GM12875 (cell line): ENCODE measurements around the gene IL10RA.
A peak's percentile ranks its signal among the peaks of the same experiment; 100 is the strongest.
"Not testable (repeated sequence)": the region's sequence is repeated elsewhere in the genome, so short reads cannot be mapped to it uniquely, and the experiment has no call there.

ENCODE experiments used
- H3K4me3 ChIP-seq: one replicate; pipeline ENCODE4 v1.5.1; 2011; ENCODE audit warnings: low read depth, low read length, control low read depth
- TF ChIP-seq, protein P1 (sequence below): IDR thresholded peaks from 2 replicates; pipeline ENCODE4 v1.5.1; 2011; ENCODE audit warnings: low read depth, mild to moderate bottlenecking, control low read depth, inconsistent platforms, low read length, moderate library complexity, borderline replicate concordance; ENCODE audit not compliant: insufficient read depth

Gene IL10RA

DNA sequence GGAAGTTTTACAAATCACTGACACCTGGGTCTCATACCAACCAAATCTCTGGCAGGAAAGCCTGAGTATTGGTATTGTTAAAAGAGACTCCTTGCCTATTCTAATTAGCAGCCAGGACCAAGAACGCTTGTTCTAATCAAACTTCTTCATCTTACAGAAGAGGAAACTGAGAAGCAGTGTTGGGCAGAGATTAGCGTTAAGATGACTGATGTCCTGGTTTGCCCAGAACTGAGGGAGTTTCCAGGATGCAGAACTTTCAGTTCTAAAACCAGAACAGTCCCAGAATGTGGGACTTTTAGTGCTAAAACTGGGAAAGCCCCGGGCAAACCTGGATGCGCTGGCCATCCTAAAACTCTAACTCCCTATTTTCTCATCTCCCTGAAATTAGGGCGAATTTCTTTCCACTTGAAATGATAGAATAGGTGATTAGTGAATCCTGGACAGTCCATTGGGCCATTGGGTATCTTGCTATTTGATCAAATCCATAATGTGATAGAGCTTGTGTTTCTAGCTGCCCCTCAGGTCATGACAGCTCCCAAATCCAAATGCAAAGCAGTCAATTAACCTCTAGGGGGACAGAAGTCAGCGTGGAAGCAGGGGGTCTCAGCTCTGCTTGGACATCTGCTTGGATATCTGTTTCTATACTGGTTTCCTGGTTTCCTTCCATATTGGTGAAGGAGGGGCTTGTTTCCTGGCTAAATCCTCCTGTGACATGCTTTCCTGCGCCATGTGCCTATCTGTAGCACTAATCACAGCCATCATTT is 41.0 kb upstream of the IL10RA start:
- H3K4me3 ChIP-seq, result no peak overlapping the region
- TF ChIP-seq, protein P1, sequence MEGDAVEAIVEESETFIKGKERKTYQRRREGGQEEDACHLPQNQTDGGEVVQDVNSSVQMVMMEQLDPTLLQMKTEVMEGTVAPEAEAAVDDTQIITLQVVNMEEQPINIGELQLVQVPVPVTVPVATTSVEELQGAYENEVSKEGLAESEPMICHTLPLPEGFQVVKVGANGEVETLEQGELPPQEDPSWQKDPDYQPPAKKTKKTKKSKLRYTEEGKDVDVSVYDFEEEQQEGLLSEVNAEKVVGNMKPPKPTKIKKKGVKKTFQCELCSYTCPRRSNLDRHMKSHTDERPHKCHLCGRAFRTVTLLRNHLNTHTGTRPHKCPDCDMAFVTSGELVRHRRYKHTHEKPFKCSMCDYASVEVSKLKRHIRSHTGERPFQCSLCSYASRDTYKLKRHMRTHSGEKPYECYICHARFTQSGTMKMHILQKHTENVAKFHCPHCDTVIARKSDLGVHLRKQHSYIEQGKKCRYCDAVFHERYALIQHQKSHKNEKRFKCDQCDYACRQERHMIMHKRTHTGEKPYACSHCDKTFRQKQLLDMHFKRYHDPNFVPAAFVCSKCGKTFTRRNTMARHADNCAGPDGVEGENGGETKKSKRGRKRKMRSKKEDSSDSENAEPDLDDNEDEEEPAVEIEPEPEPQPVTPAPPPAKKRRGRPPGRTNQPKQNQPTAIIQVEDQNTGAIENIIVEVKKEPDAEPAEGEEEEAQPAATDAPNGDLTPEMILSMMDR, result no peak

DNA sequence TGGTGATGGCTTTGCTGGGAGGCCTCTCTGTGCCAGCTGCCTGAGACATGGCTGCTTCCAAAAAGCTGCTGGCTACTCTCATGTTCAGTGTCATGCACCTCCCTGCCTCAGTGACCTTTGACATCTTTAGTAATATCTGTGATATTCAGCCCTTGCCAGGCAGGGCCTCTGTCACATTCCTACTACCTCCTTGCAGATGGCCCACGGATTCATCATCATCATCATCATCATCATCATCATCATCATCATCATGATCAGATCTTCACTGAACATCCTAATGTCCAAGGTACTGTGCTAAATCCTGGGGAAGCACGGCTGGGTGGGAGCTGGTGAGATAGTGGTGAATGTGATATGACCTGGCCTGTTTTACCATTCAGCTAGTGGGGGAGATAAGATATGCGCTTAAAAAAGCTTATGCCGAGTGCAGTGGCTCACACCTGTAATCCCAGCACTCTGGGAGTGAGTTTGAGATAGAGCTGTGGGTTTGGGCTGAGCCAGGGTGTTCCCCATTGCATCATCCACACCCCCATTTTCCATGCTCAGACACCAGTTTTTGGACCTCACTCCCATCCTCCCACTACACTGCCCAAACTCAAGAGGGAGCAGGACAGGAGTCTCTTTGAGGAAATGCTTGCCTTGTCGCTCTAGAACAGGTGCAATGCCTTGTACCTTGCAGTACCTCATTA is 39.9 kb upstream of the IL10RA start:
- TF ChIP-seq, protein P1, result no peak
- no peak overlapping the region for H3K4me3 ChIP-seq

DNA sequence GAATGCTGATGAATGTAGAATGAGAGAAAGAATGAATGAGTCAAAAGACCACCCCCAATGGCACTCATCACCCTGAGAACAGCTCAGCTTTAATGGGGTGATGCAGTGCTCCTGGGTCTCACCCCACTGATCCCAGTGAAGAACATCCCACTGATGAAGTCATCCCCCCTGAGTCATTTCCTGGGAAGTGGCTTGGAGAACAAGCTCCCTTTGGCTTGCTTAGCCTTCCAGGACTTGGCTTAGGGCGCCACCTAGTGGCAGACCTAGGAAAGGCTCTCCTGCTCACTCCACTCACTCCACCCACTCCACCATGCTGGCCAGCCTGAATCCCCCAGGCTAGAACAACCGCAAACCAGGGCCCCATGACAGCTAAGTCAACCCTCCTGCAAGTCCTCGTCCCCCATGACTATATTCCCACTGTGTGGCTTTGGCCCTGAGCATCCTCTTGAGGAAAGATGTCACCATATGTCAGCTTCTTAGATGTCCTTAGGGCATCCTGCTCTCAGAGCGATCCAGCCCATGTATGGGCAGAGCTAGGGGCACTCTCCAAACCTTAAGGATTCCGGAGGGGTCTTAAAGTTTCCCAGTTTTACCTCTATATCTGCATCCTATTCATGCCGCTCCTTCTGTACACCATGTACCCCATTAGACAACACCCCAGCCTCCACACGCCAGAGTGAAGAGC is 39.2 kb upstream of the IL10RA start:
- H3K4me3 ChIP-seq, result no peak overlapping the region
- TF ChIP-seq, protein P1, result peak; percentile 95

DNA sequence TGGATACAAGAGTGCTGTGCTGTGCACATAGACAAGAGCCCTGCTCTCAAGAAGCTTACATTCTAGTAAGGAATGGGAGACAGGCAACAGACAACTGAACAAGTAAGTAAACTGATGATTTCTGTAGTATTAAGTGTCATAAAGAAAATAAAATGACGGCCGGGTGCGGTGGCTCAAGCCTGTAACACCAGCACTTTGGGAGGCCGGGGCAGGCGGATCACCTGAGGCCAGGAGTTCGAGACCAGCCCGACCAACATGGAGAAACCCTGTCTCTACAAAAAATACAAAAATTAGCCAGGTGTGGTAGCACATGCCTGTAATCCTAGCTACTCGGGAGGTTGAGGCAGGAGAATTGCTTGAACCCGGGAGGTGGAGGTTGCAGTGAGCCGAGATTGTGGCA is 38.4 kb upstream of the IL10RA start:
- not testable (repeated sequence) for H3K4me3 ChIP-seq

DNA sequence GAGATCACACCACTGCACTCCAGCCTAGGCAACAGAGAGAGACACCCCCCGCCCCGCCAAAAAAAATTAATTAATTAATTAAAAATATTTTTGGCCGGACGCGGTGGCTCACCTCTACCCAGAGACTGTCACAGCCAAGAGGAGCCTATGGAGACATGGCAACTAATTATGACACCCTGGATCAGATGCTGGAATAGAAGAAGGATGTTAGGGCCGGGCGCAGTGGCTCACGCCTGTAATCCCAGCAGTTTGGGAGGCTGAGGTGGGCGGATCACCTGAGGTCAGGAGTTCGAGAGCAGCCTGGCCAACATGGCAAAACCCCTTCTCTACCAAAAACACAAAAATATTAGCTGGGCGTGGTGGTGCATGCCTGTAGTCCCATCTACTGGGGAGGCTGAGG is 37.7 kb upstream of the IL10RA start:
- H3K4me3 ChIP-seq, result not testable (repeated sequence)

DNA sequence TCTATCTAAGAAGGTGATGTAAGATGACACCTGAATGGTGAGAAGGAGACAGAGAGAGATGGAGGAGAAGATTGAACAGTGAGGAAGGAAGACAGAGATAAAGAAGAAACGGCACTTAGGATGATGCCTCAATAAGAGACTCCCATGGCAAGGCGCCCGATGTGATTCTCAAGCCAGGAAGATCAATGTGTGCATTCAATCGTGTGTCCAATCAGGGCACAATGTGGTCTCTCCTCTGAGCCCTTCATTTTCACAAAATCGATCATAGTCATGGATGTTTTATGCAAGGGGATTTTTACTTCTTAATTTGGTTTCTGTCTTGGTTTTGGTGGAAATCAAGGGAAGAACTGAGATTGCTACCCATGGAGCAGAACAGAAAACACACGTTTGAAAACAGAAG is 37.1 kb upstream of the IL10RA start:
- TF ChIP-seq, protein P1, result no peak

DNA sequence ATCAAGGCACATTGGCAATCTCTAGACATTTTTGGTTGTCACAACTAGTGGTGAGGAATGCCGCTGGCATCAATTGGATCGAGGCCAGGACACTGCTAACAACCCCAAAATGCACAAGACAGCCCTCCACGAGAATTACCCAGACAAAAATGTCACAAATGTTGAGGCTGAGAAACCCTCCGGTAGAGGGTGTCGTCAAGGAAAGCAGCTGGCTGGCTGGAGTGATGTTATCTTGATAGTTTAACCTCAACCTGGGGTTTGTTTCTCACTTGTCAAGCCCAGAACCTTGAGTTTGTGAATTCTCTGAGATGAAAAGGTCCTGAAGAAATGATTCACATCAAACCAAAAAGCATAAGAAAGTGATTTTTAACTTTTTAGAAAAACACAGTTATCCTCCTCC is 35.9 kb upstream of the IL10RA start:
- TF ChIP-seq, protein P1, result peak; percentile 9; the same call in 1 of the 2 replicates
- no peak overlapping the region for H3K4me3 ChIP-seq

More for the DNA sequence above, 37.1 kb upstream of the IL10RA start:
- no peak overlapping the region for H3K4me3 ChIP-seq
